GM23248 (cell line): ENCODE results near the gene RAB24. TPM values are rescaled to one million over a fixed set of nuclear protein-coding genes. Genes with fewer than 3 reads are reported as not detected.

Source experiments
- DNase-seq: peaks from one replicate; pipeline ENCODE4 v3.0.0-alpha.2; 2015
- H2AFZ ChIP-seq: fragments of 200-600 bp; sonication (generic); 2 replicates; pipeline ENCODE4 v1.6.1; 2016; ENCODE audit warnings: antibody characterized with exemption
- H3F3A ChIP-seq: fragments of 200-600 bp; sonication (generic); 2 replicates; pipeline ENCODE4 v1.6.1; 2016; ENCODE audit warnings: mild to moderate bottlenecking, antibody characterized with exemption, mixed run types; ENCODE audit not compliant: insufficient read depth
- H3K27ac ChIP-seq: fragments of 200-600 bp; sonication (generic); 2 replicates; pipeline ENCODE4 v1.5.1; 2016; ENCODE audit warnings: mild to moderate bottlenecking
- H3K27me3 ChIP-seq: fragments of 200-600 bp; sonication (generic); replicated peaks from 2 replicates; pipeline ENCODE4 v1.6.1; 2016; ENCODE audit warnings: mild to moderate bottlenecking; ENCODE audit not compliant: insufficient read depth
- H3K36me3 ChIP-seq: fragments of 200-600 bp; sonication (generic); 2 replicates; pipeline ENCODE4 v1.6.1; 2016; ENCODE audit warnings: low read depth, mild to moderate bottlenecking
- H3K4me1 ChIP-seq: fragments of 200-600 bp; sonication (generic); 2 replicates; pipeline ENCODE4 v1.6.1; 2016; ENCODE audit warnings: mild to moderate bottlenecking; ENCODE audit not compliant: insufficient read depth
- H3K4me2 ChIP-seq: fragments of 200-600 bp; sonication (generic); one replicate; pipeline ENCODE4 v1.6.1; 2016; ENCODE audit warnings: mild to moderate bottlenecking; ENCODE audit not compliant: unreplicated experiment
- H3K4me3 ChIP-seq: fragments of 200-600 bp; sonication (generic); 2 replicates; pipeline ENCODE4 v1.5.1; 2016; ENCODE audit warnings: mild to moderate bottlenecking
- H3K79me2 ChIP-seq: fragments of 200-600 bp; sonication (generic); 2 replicates; pipeline ENCODE4 v1.6.1; 2016; ENCODE audit warnings: mild to moderate bottlenecking; ENCODE audit not compliant: insufficient read depth
- H3K9ac ChIP-seq: fragments of 200-600 bp; sonication (generic); 2 replicates; pipeline ENCODE4 v1.6.1; 2016; ENCODE audit warnings: mild to moderate bottlenecking
- H3K9me2 ChIP-seq: fragments of 200-600 bp; sonication (generic); 2 replicates; pipeline ENCODE4 v1.6.1; 2016; ENCODE audit warnings: mixed run types, mild to moderate bottlenecking, moderate library complexity; ENCODE audit not compliant: insufficient read depth
- H3K9me3 ChIP-seq: fragments of 200-600 bp; sonication (generic); one replicate; pipeline ENCODE4 v1.6.1; 2017; ENCODE audit warnings: low read depth
- H4K20me1 ChIP-seq: fragments of 200-600 bp; sonication (generic); 2 replicates; pipeline ENCODE4 v1.6.0; 2016; ENCODE audit not compliant: insufficient read depth
- EZH2 ChIP-seq: fragments of 200-600 bp; sonication (generic); IDR thresholded peaks from 2 replicates; pipeline ENCODE4 v1.6.1; 2018; ENCODE audit warnings: antibody characterized with exemption, mild to moderate bottlenecking; ENCODE audit not compliant: insufficient read depth, poor library complexity, severe bottlenecking
- EZH2phosphoT487 ChIP-seq: fragments of 200-600 bp; sonication (generic); IDR thresholded peaks from 2 replicates; pipeline ENCODE4 v1.6.1; 2018; ENCODE audit warnings: antibody characterized with exemption, moderate library complexity, mild to moderate bottlenecking, low read depth; ENCODE audit not compliant: insufficient read depth
- WGBS, 2 experiments: methylation state at CpG; one replicate each; pipeline ENCODE4 v1.1.6; 2015 to 2017; ENCODE audit warnings: low lambda C conversion rate in 2 of 2, low coverage in 1 of 2; ENCODE audit errors: missing lambda C conversion rate in 2 of 2; 5-methylcytosine and 5-hydroxymethylcytosine counted together
- in situ Hi-C: fragments of 300-500 bp; cut with MboI; formaldehyde crosslinking; loops from 2 replicates; pipeline ENCODE4 v1.15.0; 2020
- polyA plus RNA-seq: library from polyadenylated mRNA; unstranded; fragments of >200 nt; fragmentation: Nextera tagmentation; extraction: Ambion mirVana; gene quantifications from 2 replicates; pipeline ENCODE4 v1.2.1, GENCODE V29; 2016
- total RNA-seq: library from RNA; depleted of rRNA; stranded (reverse); fragments of >200 nt; shearing (Covaris generic); gene quantifications from 2 replicates; pipeline ENCODE4 v1.2.3, GENCODE V29; 2014; rRNA removed

The RAB24 gene
- 31.5 and 35.9 TPM in 2 replicates for total RNA-seq
- polyA plus RNA-seq: 26.6 and 28.9 TPM in 2 replicates

DNA sequence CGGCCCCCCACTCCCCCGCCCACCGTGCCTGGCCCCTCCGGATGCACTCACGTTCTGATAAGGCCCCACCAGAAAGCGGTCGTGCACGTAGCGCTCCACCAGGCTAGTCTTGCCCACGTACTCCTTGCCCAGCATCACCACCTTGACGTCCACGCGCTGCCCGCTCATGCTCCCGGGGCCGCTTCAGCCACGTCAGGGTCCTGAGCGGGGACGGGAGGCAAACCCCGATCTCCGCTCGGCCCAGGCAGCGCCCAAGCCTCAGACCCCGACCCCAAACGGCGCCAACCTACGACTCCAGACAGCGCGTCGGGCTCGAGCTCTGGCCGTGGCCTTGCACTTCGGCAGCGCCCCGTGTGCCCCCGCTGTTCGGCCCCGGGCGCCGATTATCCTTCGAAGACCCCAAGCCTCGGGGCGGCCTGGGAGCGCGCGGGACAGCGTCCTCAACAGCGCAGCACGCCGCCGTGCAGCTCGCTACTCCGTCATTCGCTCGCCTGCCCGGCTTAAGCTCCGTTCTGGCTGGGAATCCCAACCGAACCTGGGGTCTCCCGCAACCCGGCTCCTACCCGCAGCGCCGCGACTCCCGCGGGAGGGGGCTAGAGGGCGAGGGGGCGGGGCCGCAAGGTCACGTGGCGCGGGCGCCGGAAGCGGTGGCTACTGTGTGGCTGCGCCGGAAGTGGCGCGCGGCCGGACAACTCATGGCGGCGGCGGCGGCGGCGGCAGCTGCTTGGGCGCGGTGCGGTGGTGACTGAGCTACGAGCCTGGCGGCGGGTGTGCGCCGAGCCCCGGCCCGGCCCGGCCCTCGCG is at the start of gene RAB24, which contains the start of gene PRELID1:
Gene RAB24, minus strand, starts transcription at position 599 of the 804 bp plus-strand sequence. Its CDS starts 431 bp downstream, at position 168.
Gene PRELID1, plus strand, starts transcription at position 679 of the 804 bp plus-strand sequence. CDS start 187 bp downstream, outside the sequence.
- in situ Hi-C loops: no loop called here
- Histone ChIP-seq H3K4me2 (peak within 1 kb of the TSS; percentile 81), H3K9me2 (no peaks in the 10 kb centered on the region), H3F3A (peaks cover 23% of the 10 kb centered on the region), H3K9ac (peak within 1 kb of the TSS; percentile 97), H3K4me1 (peaks cover 21% of the 10 kb centered on the region), H2AFZ (peak within 1 kb of the TSS; percentile 87), H4K20me1 (no peaks in the 10 kb centered on the region), H3K79me2 (peaks cover 60% of the 10 kb centered on the region), H3K27ac (peak within 1 kb of the TSS; percentile 84), H3K36me3 (no peaks in the 10 kb centered on the region; the same call in 1 of the 2 replicates), H3K27me3 (no peaks in the 10 kb centered on the region), H3K9me3 (no peaks in the 10 kb centered on the region), H3K4me3 (peak within 1 kb of the TSS; percentile 92)
- TF ChIP-seq EZH2phosphoT487: no peak
- TF ChIP-seq EZH2: no peak
- peak; percentile 97 for DNase-seq
- WGBS, 2 experiments: 0 to 3% methylated on average over 54 to 87 of the region's 100 CpGs

DNA sequence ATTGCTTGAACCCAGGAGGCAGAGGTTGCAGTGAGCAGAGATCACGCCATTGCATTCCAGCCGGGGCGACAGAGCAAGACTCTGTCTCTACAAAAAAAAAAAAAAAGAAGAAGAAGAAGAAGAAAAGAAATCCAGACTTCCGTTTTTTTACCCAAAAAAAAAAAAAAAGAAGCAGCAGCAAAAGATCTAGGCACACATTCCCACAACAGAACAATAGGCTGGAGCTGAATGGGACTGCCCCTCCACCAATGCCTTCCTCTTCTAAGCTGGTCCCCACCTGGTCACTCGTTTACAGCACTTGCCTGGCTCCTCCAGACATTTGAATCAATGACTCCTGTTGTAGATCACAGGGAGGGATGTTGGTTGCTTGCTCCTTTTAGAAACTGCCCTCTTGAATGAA is 49.6 kb upstream of the RAB24 start:
- Histone ChIP-seq H3K4me3 (no peak overlapping the region), H3K79me2 (peaks cover 32% of the 10 kb centered on the region), H3K27ac (no peak overlapping the region), H3K4me1 (peaks cover 17% of the 10 kb centered on the region), H2AFZ (no peak overlapping the region), H3K4me2 (no peak overlapping the region), H3K9me3 (no peaks in the 10 kb centered on the region), H4K20me1 (no peaks in the 10 kb centered on the region), H3K36me3 (no peaks in the 10 kb centered on the region; the same call in 1 of the 2 replicates), H3K27me3 (no peaks in the 10 kb centered on the region), H3F3A (no peaks in the 10 kb centered on the region), H3K9ac (no peak overlapping the region), H3K9me2 (no peaks in the 10 kb centered on the region)
- TF ChIP-seq EZH2phosphoT487 (no peak), EZH2 (no peak)
- WGBS, 2 experiments: 81 to 88% methylated on average over 5 of the region's 5 CpGs
- in situ Hi-C loops: no loop called here
- DNase-seq: no peak

DNA sequence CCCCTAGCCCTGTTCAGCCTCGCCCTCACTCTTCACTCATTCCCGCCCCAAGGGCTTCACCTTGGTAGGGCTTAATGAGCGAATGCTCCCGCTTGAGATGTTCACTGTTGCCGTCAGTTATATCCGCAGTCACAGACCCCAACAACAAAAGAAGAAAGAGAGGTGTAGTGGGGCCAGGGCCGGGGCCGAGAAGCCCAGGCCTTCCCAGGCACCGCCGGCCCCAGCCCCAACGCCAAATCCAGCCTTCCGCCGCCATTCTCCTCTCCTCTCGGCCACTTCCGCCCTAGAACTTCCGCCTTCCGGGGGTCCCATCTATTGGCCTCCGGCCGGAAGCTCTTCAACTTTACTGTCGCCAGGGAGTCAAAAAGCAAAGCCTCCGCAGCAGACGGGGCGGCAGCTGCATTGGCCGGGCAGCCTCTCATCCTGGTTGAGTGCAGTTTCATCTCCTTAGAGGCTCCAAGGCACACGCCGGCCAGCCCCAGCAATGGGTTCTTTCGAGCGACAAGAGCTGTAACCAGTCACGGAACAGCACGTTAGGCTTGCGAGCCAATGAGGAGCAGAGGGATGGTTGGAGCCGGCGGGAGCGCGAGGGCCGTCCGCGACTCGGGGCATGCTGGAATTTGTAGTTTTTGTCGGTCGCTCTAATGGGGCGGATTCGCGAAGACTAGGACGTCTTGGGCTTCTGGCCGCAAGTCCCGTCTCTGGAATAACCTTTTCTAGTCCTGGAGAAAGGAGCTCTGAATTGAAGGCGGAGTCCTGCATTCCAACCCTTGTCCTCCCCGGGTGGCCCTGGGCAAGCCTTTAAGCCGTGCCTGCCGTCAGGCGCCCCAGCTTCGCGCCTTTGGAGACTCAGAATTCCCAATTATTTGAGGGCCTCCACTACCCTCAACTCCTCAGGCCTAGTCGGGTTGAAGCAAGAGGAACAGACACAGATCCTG is 48.1 kb upstream of the RAB24 start, which contains the start of gene LMAN2:
Gene LMAN2, minus strand, starts transcription at position 277 of the 938 bp plus-strand sequence. Its CDS starts 21 bp downstream, at position 256.
- H3K27me3 ChIP-seq: no peaks in the 10 kb centered on the region
- peak; percentile 98 for DNase-seq
- peak within 1 kb of the TSS; percentile 82 for H3K4me2 ChIP-seq
- peak within 1 kb of the TSS; percentile 89 for H3K27ac ChIP-seq
- H3F3A ChIP-seq: no peaks in the 10 kb centered on the region
- no peaks in the 10 kb centered on the region; the same call in 1 of the 2 replicates for H3K36me3 ChIP-seq
- no peaks in the 10 kb centered on the region for H4K20me1 ChIP-seq
- no peaks in the 10 kb centered on the region for H3K9me2 ChIP-seq
- peak within 1 kb of the TSS; percentile 99 for H2AFZ ChIP-seq
- H3K4me3 ChIP-seq: peak within 1 kb of the TSS; percentile 86
- H3K4me1 ChIP-seq: peaks cover 17% of the 10 kb centered on the region
- H3K79me2 ChIP-seq: peaks cover 46% of the 10 kb centered on the region
- no peak for TF ChIP-seq EZH2
- no peak for TF ChIP-seq EZH2phosphoT487
- in situ Hi-C loops: no loop called here
- 8 to 12% methylated on average over 49 to 55 of the region's 55 CpGs for WGBS, 2 experiments
- peak within 1 kb of the TSS; percentile 90 for H3K9ac ChIP-seq
- H3K9me3 ChIP-seq: no peaks in the 10 kb centered on the region
